ENCODE results near the gene MUS81.

GRCh38 chr11:65883058-65883761 lies 23.0 kb downstream of the MUS81 start:
- TF ChIP-seq CTCF (IDR thresholded peaks at IDR 0.05), result no peak
- TF ChIP-seq POLR2A (IDR thresholded peaks at IDR 0.05), result no peak
